NCI-H1417 treated with DMSO at 0.1 percent for 48 hours (cell line): ENCODE measurements around the gene HES5.

Source experiments
- DNase-seq: peaks from one replicate; lab custom pipeline; 2025; lab: John Stamatoyannopoulos, UW

Gene HES5

GRCh38 chr1:2530513-2531361 lies 674 bp upstream of the HES5 start:
- no peak for DNase-seq

GRCh38 chr1:2528966-2529783 lies 888 bp downstream of the HES5 start:
- no peak for DNase-seq

- no peak for DNase-seq
Measured at GRCh38 chr1:2528611-2528965, 1.5 kb downstream of the HES5 start.

GRCh38 chr1:2528016-2528415 lies 2.0 kb downstream of the HES5 start:
- DNase-seq: no peak

GRCh38 chr1:2527556-2527860 lies 2.6 kb downstream of the HES5 start:
- DNase-seq: no peak

- no peak for DNase-seq
Measured at GRCh38 chr1:2526824-2527555, 3.1 kb downstream of the HES5 start.

GRCh38 chr1:2525920-2526823 lies 3.9 kb downstream of the HES5 start, which contains the start of gene PANK4:
TSS of gene PANK4 (minus strand) at chr1:2526596. CDS start at chr1:2526587, 9 bp downstream.
- peak; percentile 71 for DNase-seq

GRCh38 chr1:2525572-2525919 lies 4.5 kb downstream of the HES5 start:
- no peak for DNase-seq

GRCh38 chr1:2523891-2524609 lies 6.0 kb downstream of the HES5 start:
- no peak for DNase-seq

- no peak for DNase-seq
Measured at GRCh38 chr1:2523191-2523890, 6.7 kb downstream of the HES5 start.

GRCh38 chr1:2522230-2522629 lies 7.8 kb downstream of the HES5 start:
- no peak for DNase-seq

GRCh38 chr1:2520806-2521205 lies 9.3 kb downstream of the HES5 start:
- DNase-seq: no peak

GRCh38 chr1:2520206-2520605 lies 9.9 kb downstream of the HES5 start:
- DNase-seq: no peak

GRCh38 chr1:2519729-2520128 lies 10.3 kb downstream of the HES5 start:
- no peak for DNase-seq

- DNase-seq: no peak
Measured at GRCh38 chr1:2519029-2519685, 10.9 kb downstream of the HES5 start.

GRCh38 chr1:2518528-2518927 lies 11.5 kb downstream of the HES5 start:
- DNase-seq: no peak

GRCh38 chr1:2517966-2518365 lies 12.1 kb downstream of the HES5 start:
- no peak for DNase-seq

- no peak for DNase-seq
Measured at GRCh38 chr1:2516946-2517345, 13.1 kb downstream of the HES5 start.

GRCh38 chr1:2516124-2516523 lies 13.9 kb downstream of the HES5 start:
- DNase-seq: no peak

- DNase-seq: no peak
Measured at GRCh38 chr1:2515763-2516080, 14.3 kb downstream of the HES5 start.
